ENCODE results near the gene ZBED2. TPM values are rescaled to one million over a fixed set of nuclear protein-coding genes. Genes with fewer than 3 reads are reported as not detected.

The ZBED2 gene
- total RNA-seq, 3 donors from 2014 or later: not detected

DNA sequence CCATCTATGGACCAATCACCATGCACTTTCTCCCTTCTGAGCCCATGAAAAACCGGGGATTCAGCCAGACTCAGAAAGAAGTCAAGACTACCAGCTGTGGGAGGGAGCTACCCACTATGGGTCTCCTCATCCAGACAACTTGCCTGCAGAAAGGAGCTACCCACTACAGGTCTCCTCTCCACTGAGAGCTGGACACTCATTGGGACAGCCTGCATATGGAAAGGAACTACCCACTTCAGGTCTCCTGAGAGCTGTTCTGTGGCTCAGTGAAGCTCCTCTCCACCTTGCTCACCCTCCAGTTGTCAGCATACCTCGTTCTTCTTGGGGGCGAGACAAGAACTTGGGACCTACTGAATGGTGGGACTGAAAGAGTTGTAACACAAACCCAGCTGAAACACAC, 22.3 kb upstream of the ZBED2 start:
- TF ChIP-seq POLR2A (IDR thresholded peaks at IDR 0.05) (no peak), POLR2AphosphoS5 (IDR thresholded peaks at IDR 0.05) (no peak), CTCF (IDR thresholded peaks at IDR 0.05) (no peak)
- intact Hi-C loops (cut with DNase I; ENCODE audit: low total_unique reads): no loop called here
- Histone ChIP-seq H3K4me3 (no peak overlapping the region), H3K27me3 (no peaks in the 10 kb centered on the region), H3K4me1 (no peaks in the 10 kb centered on the region), H3K9me3 (no peaks in the 10 kb centered on the region), H3K36me3 (no peaks in the 10 kb centered on the region), H3K27ac (no peak overlapping the region)
- no peak for DNase-seq (ENCODE audit: low spot score in 2 of 2)

- no peak for TF ChIP-seq CTCF (IDR thresholded peaks at IDR 0.05)
- TF ChIP-seq POLR2AphosphoS5 (IDR thresholded peaks at IDR 0.05): no peak
- TF ChIP-seq POLR2A (IDR thresholded peaks at IDR 0.05): no peak
- H3K27ac ChIP-seq: no peak overlapping the region
- H3K4me1 ChIP-seq: no peaks in the 10 kb centered on the region
- no peaks in the 10 kb centered on the region for H3K27me3 ChIP-seq
- no peaks in the 10 kb centered on the region for H3K9me3 ChIP-seq
- no peaks in the 10 kb centered on the region for H3K36me3 ChIP-seq
- intact Hi-C loops (cut with DNase I; ENCODE audit: low total_unique reads): no loop called here
- no peak for DNase-seq (ENCODE audit: low spot score in 2 of 2)
- no peak overlapping the region for H3K4me3 ChIP-seq
Measured at GRCh38 chr3:111616417-111617105, 21.4 kb upstream of the ZBED2 start.

GRCh38 chr3:111615880-111616279, 20.7 kb upstream of the ZBED2 start:
- Histone ChIP-seq H3K4me1 (no peaks in the 10 kb centered on the region), H3K27ac (no peak overlapping the region), H3K27me3 (no peaks in the 10 kb centered on the region), H3K36me3 (no peaks in the 10 kb centered on the region), H3K9me3 (no peaks in the 10 kb centered on the region), H3K4me3 (no peak overlapping the region)
- DNase-seq (ENCODE audit: low spot score in 2 of 2): no peak
- intact Hi-C loops (cut with DNase I; ENCODE audit: low total_unique reads): no loop called here
- TF ChIP-seq POLR2A (IDR thresholded peaks at IDR 0.05): no peak
- TF ChIP-seq POLR2AphosphoS5 (IDR thresholded peaks at IDR 0.05): no peak
- TF ChIP-seq CTCF (IDR thresholded peaks at IDR 0.05): no peak

- Histone ChIP-seq H3K27me3 (no peaks in the 10 kb centered on the region), H3K27ac (no peak overlapping the region), H3K4me3 (no peak overlapping the region), H3K4me1 (no peaks in the 10 kb centered on the region), H3K9me3 (no peaks in the 10 kb centered on the region), H3K36me3 (no peaks in the 10 kb centered on the region)
- TF ChIP-seq POLR2AphosphoS5 (IDR thresholded peaks at IDR 0.05) (no peak), CTCF (IDR thresholded peaks at IDR 0.05) (no peak), POLR2A (IDR thresholded peaks at IDR 0.05) (no peak)
- DNase-seq (ENCODE audit: low spot score in 2 of 2): no peak
- intact Hi-C loops (cut with DNase I; ENCODE audit: low total_unique reads): no loop called here
Measured at GRCh38 chr3:111613294-111613693, 18.1 kb upstream of the ZBED2 start.

- no peak for DNase-seq (ENCODE audit: low spot score in 2 of 2)
- intact Hi-C loops (cut with DNase I; ENCODE audit: low total_unique reads): no loop called here
- no peaks in the 10 kb centered on the region for H3K4me1 ChIP-seq
- H3K27ac ChIP-seq: peak overlapping the region in 1 of 2 donors; percentile 2
- TF ChIP-seq POLR2AphosphoS5 (IDR thresholded peaks at IDR 0.05) (no peak), POLR2A (IDR thresholded peaks at IDR 0.05) (no peak), CTCF (IDR thresholded peaks at IDR 0.05) (no peak)
- H3K36me3 ChIP-seq: no peaks in the 10 kb centered on the region
- no peaks in the 10 kb centered on the region for H3K9me3 ChIP-seq
- no peak overlapping the region for H3K4me3 ChIP-seq
- H3K27me3 ChIP-seq: no peaks in the 10 kb centered on the region
Measured at GRCh38 chr3:111610612-111611054, 15.5 kb upstream of the ZBED2 start.

All from breast epithelium (tissue), 4 donors.